Endothelial cell (in vitro differentiated cells): ENCODE measurements around the gene CD209. TPM values are rescaled to one million over a fixed set of nuclear protein-coding genes. Genes with fewer than 3 reads are reported as not detected.

Experiments
- DNase-seq: peaks from one replicate; pipeline ENCODE4 v3.0.0; 2021; ENCODE audit warnings: low spot score
- H3K27ac Mint-ChIP-seq: one replicate; pipeline ENCODE4 v1.8.0; 2021; ENCODE audit warnings: mixed read lengths, inconsistent platforms; ENCODE audit not compliant: unreplicated experiment
- H3K27me3 Mint-ChIP-seq: one replicate; pipeline ENCODE4 v1.8.0; 2021; ENCODE audit warnings: mild to moderate bottlenecking, moderate library complexity, mixed read lengths, inconsistent platforms; ENCODE audit not compliant: unreplicated experiment
- H3K36me3 Mint-ChIP-seq: one replicate; pipeline ENCODE4 v1.8.0; 2021; ENCODE audit warnings: mild to moderate bottlenecking, low read depth, mixed read lengths, inconsistent platforms; ENCODE audit not compliant: unreplicated experiment
- H3K4me1 Mint-ChIP-seq: one replicate; pipeline ENCODE4 v1.8.0; 2021; ENCODE audit warnings: mild to moderate bottlenecking, mixed read lengths, inconsistent platforms; ENCODE audit not compliant: unreplicated experiment
- H3K4me3 Mint-ChIP-seq: one replicate; pipeline ENCODE4 v1.8.0; 2021; ENCODE audit warnings: mild to moderate bottlenecking, mixed read lengths, inconsistent platforms; ENCODE audit not compliant: unreplicated experiment
- H3K9me3 Mint-ChIP-seq: one replicate; pipeline ENCODE4 v1.8.0; 2021; ENCODE audit warnings: mixed read lengths, inconsistent platforms; ENCODE audit not compliant: unreplicated experiment
- CTCF ChIP-seq: fragments of 200-600 bp; sonication (generic); IDR thresholded peaks from one replicate; pipeline ENCODE4 v1.5.0; 2021; ENCODE audit warnings: antibody characterized with exemption; ENCODE audit not compliant: unreplicated experiment
- total RNA-seq: library from RNA; stranded (reverse); fragmentation: NEBNext Ultra II Directional; extraction: Animal tissue kit (Norgen Biotek cat#: 25700); gene quantifications from one replicate; pipeline ENCODE4 v1.2.1, GENCODE V29; 2021; ENCODE audit not compliant: unreplicated experiment

CD209 gene
- total RNA-seq, 1 donor from 2014 or later: not detected

GRCh38 chr19:7699003-7699402, 48.3 kb downstream of the CD209 start:
- DNase-seq: no peak
- Mint-ChIP-seq H3K9me3 (no peaks in the 10 kb centered on the region), H3K4me3 (no peak overlapping the region), H3K4me1 (no peaks in the 10 kb centered on the region), H3K27me3 (peaks cover 13% of the 10 kb centered on the region), H3K36me3 (no peaks in the 10 kb centered on the region), H3K27ac (no peak overlapping the region)
- no peak for TF ChIP-seq CTCF

- no peak for TF ChIP-seq CTCF
- H3K4me1 Mint-ChIP-seq: no peaks in the 10 kb centered on the region
- H3K4me3 Mint-ChIP-seq: no peak overlapping the region
Observed at GRCh38 chr19:7698583-7698982, 48.8 kb downstream of the CD209 start.

GRCh38 chr19:7697721-7698287, 49.5 kb downstream of the CD209 start:
- Mint-ChIP-seq H3K27ac (no peak overlapping the region), H3K36me3 (no peaks in the 10 kb centered on the region), H3K4me3 (no peak overlapping the region), H3K27me3 (peaks cover 10% of the 10 kb centered on the region), H3K4me1 (no peaks in the 10 kb centered on the region), H3K9me3 (no peaks in the 10 kb centered on the region)
- no peak for DNase-seq
- no peak for TF ChIP-seq CTCF

More at GRCh38 chr19:7698583-7698982, 48.8 kb downstream of the CD209 start:
- H3K27me3 Mint-ChIP-seq: peaks cover 13% of the 10 kb centered on the region
- DNase-seq: no peak
- H3K9me3 Mint-ChIP-seq: no peaks in the 10 kb centered on the region
- no peak overlapping the region for H3K27ac Mint-ChIP-seq
- no peaks in the 10 kb centered on the region for H3K36me3 Mint-ChIP-seq

GRCh38 chr19:7694499-7694898, 52.8 kb downstream of the CD209 start:
- Mint-ChIP-seq H3K4me1 (no peaks in the 10 kb centered on the region), H3K36me3 (no peaks in the 10 kb centered on the region), H3K4me3 (no peak overlapping the region), H3K27me3 (peaks cover 9% of the 10 kb centered on the region), H3K27ac (no peak overlapping the region), H3K9me3 (no peaks in the 10 kb centered on the region)
- DNase-seq: no peak
- no peak for TF ChIP-seq CTCF

- no peak for TF ChIP-seq CTCF
- no peak overlapping the region for H3K27ac Mint-ChIP-seq
- no peaks in the 10 kb centered on the region for H3K36me3 Mint-ChIP-seq
- peaks cover 5% of the 10 kb centered on the region for H3K27me3 Mint-ChIP-seq
- H3K9me3 Mint-ChIP-seq: no peaks in the 10 kb centered on the region
- DNase-seq: no peak
- no peaks in the 10 kb centered on the region for H3K4me1 Mint-ChIP-seq
- H3K4me3 Mint-ChIP-seq: no peak overlapping the region
Observed at GRCh38 chr19:7692417-7693088, 54.8 kb downstream of the CD209 start.
